GM19035 (cell line): Measurements from ENCODE around the gene CDC42.
"Not testable (repeated sequence)": the region's sequence is repeated elsewhere in the genome, so short reads cannot be mapped to it uniquely, and the experiment has no call there.

ENCODE experiments used
- ATAC-seq: cut with Tn5 transposase; IDR thresholded peaks from one replicate; pipeline ENCODE4 v1.9.1; 2021; ENCODE audit not compliant: unreplicated experiment

Gene CDC42

GRCh38 chr1:22052115-22053016 is at the start of gene CDC42:
Gene CDC42, plus strand, starts transcription at chr1:22052709. Its CDS starts 25,770 bp downstream, at chr1:22078479.
- peak; percentile 87 for ATAC-seq

- ATAC-seq = not testable (repeated sequence)
These were observed 49.6 kb upstream of the CDC42 start for GRCh38 chr1:22002875-22003274.

- not testable (repeated sequence) for ATAC-seq
These were observed 48.5 kb upstream of the CDC42 start for GRCh38 chr1:22003959-22004358.

- ATAC-seq = not testable (repeated sequence)
These were observed 47.0 kb upstream of the CDC42 start for GRCh38 chr1:22005261-22006149.

- ATAC-seq = not testable (repeated sequence)
These were observed 45.8 kb upstream of the CDC42 start for GRCh38 chr1:22006736-22007135.

- not testable (repeated sequence) for ATAC-seq
These were observed 45.2 kb upstream of the CDC42 start for GRCh38 chr1:22007262-22007661.

GRCh38 chr1:22009566-22009965 is 42.9 kb upstream of the CDC42 start:
- ATAC-seq = not testable (repeated sequence)

GRCh38 chr1:22012752-22013151 is 39.8 kb upstream of the CDC42 start:
- not testable (repeated sequence) for ATAC-seq

- not testable (repeated sequence) for ATAC-seq
These were observed 37.8 kb upstream of the CDC42 start for GRCh38 chr1:22014575-22015206.

- ATAC-seq = peak; percentile 71
These were observed 33.6 kb upstream of the CDC42 start for GRCh38 chr1:22018583-22019559.

- ATAC-seq = no peak
These were observed 31.4 kb upstream of the CDC42 start for GRCh38 chr1:22021061-22021460.

- peak; percentile 36 for ATAC-seq
These were observed 27.8 kb upstream of the CDC42 start for GRCh38 chr1:22024485-22025367.

- peak; percentile 76 for ATAC-seq
These were observed 26.9 kb upstream of the CDC42 start for GRCh38 chr1:22025368-22026155.

- no peak for ATAC-seq
These were observed 25.6 kb upstream of the CDC42 start for GRCh38 chr1:22026924-22027289.

GRCh38 chr1:22030057-22030456 is 22.5 kb upstream of the CDC42 start:
- no peak for ATAC-seq

GRCh38 chr1:22030473-22030872 is 22.0 kb upstream of the CDC42 start:
- no peak for ATAC-seq

- ATAC-seq = no peak
These were observed 21.1 kb upstream of the CDC42 start for GRCh38 chr1:22031214-22031962.
